Measurements from ENCODE around the gene LYSET.
"Not testable (repeated sequence)": the region's sequence is repeated elsewhere in the genome, so short reads cannot be mapped to it uniquely, and the experiment has no call there.

The LYSET gene, protein sequence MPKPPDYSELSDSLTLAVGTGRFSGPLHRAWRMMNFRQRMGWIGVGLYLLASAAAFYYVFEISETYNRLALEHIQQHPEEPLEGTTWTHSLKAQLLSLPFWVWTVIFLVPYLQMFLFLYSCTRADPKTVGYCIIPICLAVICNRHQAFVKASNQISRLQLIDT

DNA sequence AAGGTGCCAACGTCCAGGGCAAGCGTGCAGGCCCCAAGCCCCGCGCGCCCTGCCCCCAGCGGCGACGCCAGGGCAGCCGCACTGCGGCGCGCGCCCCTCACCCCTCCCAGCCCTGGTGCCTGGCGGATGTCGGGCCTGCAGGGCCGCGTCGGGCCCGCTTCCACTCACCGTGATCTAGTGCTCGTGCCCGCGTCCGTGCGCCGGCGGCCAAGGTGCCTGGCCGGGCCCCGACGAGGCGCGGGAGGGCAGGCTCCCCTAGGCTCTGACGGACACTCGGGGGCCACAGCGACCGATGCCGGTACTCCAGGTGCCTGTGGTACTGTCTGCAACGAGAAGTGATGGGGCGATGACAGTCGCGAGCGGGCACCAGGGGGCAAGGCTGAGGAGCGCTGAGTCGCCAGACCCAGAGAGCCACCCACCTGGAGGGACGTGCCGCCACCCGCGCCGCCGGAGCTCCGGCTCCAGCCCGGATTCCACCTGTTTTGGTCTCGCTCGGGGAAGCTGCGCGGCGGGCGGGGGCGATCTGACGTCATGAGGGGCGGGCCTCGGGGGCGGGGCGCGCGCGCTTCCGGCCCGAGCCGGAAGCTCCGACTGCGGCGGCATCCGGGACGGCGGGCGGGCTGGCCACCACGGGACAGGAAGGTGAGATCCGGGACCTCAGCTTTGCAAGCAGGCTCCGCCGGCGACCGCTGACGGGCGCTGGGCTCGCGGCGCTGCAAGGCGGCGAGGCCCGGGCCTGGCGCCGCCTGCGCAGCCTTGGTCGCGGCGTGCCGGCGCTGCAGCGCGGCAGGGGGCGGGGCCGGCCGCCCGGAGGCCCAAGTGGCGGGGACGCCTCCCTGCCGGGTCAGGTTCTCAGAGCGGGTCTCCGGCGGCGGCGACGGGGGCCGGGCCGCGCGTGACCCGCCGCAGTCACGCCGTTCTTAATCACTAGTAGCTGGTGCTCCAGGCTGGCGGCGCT lies at the start of gene LYSET, which contains the start of gene MOAP1:
Gene LYSET, plus strand, starts transcription at position 927 of the 958 bp plus-strand sequence. CDS start 89 bp downstream, outside the sequence.
Gene MOAP1, minus strand, starts transcription at position 507 of the 958 bp plus-strand sequence. CDS start 655 bp downstream, outside the sequence.
- no peaks in the 10 kb centered on the region for H3K9me3 ChIP-seq (ENCODE audit: low read length)
- TF ChIP-seq, protein P1, sequence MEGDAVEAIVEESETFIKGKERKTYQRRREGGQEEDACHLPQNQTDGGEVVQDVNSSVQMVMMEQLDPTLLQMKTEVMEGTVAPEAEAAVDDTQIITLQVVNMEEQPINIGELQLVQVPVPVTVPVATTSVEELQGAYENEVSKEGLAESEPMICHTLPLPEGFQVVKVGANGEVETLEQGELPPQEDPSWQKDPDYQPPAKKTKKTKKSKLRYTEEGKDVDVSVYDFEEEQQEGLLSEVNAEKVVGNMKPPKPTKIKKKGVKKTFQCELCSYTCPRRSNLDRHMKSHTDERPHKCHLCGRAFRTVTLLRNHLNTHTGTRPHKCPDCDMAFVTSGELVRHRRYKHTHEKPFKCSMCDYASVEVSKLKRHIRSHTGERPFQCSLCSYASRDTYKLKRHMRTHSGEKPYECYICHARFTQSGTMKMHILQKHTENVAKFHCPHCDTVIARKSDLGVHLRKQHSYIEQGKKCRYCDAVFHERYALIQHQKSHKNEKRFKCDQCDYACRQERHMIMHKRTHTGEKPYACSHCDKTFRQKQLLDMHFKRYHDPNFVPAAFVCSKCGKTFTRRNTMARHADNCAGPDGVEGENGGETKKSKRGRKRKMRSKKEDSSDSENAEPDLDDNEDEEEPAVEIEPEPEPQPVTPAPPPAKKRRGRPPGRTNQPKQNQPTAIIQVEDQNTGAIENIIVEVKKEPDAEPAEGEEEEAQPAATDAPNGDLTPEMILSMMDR (IDR thresholded peaks at IDR 0.05; ENCODE audit: low read length), result peak; percentile 31; the same call in 1 of the 2 replicates
- TF ChIP-seq EZH2 (IDR thresholded peaks at IDR 0.05; ENCODE audit: borderline replicate concordance, low read length), result no peak
- H3K27me3 ChIP-seq (ENCODE audit: insufficient read depth, low read length), result no peaks in the 10 kb centered on the region
- H3K9ac ChIP-seq (ENCODE audit: low read length), result peak within 1 kb of the TSS; percentile 96
- no peaks in the 10 kb centered on the region for H4K20me1 ChIP-seq (ENCODE audit: insufficient read depth, low read length)
- peak within 1 kb of the TSS; percentile 96 for H3K4me3 ChIP-seq (ENCODE audit: low read depth, low read length, poor library complexity, severe bottlenecking)
- H2AFZ ChIP-seq (ENCODE audit: low read length), result no peak within 1 kb of the TSS
- H3K36me3 ChIP-seq (ENCODE audit: insufficient read depth, low read length), result peaks cover 40% of the 10 kb centered on the region
- H3K79me2 ChIP-seq (ENCODE audit: insufficient read depth, low read length), result peaks cover 10% of the 10 kb centered on the region
- H3K27ac ChIP-seq (ENCODE audit: low read depth, low read length, poor library complexity, severe bottlenecking), result peak within 1 kb of the TSS; percentile 68
- H3K4me1 ChIP-seq (ENCODE audit: insufficient read depth, low read length, severe bottlenecking), result peaks cover 26% of the 10 kb centered on the region
- H3K4me2 ChIP-seq (ENCODE audit: low read length), result peak within 1 kb of the TSS; percentile 95
- no peaks in the 10 kb centered on the region for H3F3A ChIP-seq (ENCODE audit: insufficient read depth, low read length)
- H3K9me2 ChIP-seq (ENCODE audit: low read depth, low read length), result no peaks in the 10 kb centered on the region

DNA sequence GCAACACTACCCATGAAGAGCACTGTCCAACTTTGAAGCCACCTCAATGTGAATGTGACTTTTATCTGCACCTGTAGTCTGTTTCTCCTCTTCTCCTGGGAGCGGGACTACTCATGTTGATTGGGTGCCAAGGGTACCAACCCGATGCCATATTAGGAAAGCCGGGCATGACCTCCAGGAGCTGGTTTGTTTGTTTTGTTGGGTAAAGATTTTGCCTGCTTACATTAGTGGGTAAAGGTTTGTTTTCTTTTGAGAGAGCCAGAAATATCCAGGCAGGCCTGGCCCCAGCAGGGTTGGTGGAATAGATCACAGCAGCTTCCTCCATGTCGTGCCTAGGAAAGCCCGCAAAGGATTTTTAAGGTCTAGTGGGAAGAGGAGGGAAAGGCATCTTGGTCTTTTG lies 49.7 kb upstream of the LYSET start:
- no peaks in the 10 kb centered on the region for H3K9me3 ChIP-seq (ENCODE audit: low read length)
- H4K20me1 ChIP-seq (ENCODE audit: insufficient read depth, low read length), result no peaks in the 10 kb centered on the region
- no peaks in the 10 kb centered on the region for H3K79me2 ChIP-seq (ENCODE audit: insufficient read depth, low read length)
- no peak for TF ChIP-seq EZH2 (IDR thresholded peaks at IDR 0.05; ENCODE audit: borderline replicate concordance, low read length)
- TF ChIP-seq, protein P1 (IDR thresholded peaks at IDR 0.05; ENCODE audit: low read length), result no peak
- H3K4me3 ChIP-seq (ENCODE audit: low read depth, low read length, poor library complexity, severe bottlenecking), result no peak overlapping the region
- H3K27ac ChIP-seq (ENCODE audit: low read depth, low read length, poor library complexity, severe bottlenecking), result no peak overlapping the region
- no peaks in the 10 kb centered on the region; the same call in 1 of the 2 replicates for H3K27me3 ChIP-seq (ENCODE audit: insufficient read depth, low read length)
- no peaks in the 10 kb centered on the region for H3K4me1 ChIP-seq (ENCODE audit: insufficient read depth, low read length, severe bottlenecking)
- H3K4me2 ChIP-seq (ENCODE audit: low read length), result no peak overlapping the region
- no peaks in the 10 kb centered on the region for H3K36me3 ChIP-seq (ENCODE audit: insufficient read depth, low read length)
- no peak overlapping the region for H3K9ac ChIP-seq (ENCODE audit: low read length)
- no peaks in the 10 kb centered on the region for H3K9me2 ChIP-seq (ENCODE audit: low read depth, low read length)
- H2AFZ ChIP-seq (ENCODE audit: low read length), result no peak overlapping the region
- no peaks in the 10 kb centered on the region for H3F3A ChIP-seq (ENCODE audit: insufficient read depth, low read length)

DNA sequence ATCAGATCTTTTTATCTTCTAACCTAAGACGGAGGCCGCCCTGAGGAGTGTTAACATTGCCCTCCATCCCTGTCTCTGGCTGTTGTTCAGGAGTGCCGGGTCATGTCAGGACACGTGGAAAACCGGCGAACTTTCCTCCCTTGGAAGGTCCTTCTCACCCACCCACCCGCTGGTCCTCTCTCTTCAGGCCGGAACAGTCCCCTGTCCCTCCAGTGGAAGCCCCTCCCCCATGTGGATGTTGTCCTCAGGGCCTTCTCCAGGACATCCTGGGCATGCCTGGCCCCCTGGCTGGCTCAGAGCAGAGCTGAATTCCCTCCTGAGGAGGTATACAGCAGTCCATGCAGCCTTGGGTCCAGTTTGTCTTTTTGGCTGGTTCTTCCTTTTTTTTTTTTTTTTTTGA lies 49.1 kb upstream of the LYSET start:
- Histone ChIP-seq H3K4me3 (ENCODE audit: low read depth, low read length, poor library complexity, severe bottlenecking) (no peak overlapping the region), H3K9ac (ENCODE audit: low read length) (no peak overlapping the region), H4K20me1 (ENCODE audit: insufficient read depth, low read length) (no peaks in the 10 kb centered on the region), H3K27ac (ENCODE audit: low read depth, low read length, poor library complexity, severe bottlenecking) (no peak overlapping the region), H3K9me3 (ENCODE audit: low read length) (no peaks in the 10 kb centered on the region), H3F3A (ENCODE audit: insufficient read depth, low read length) (no peaks in the 10 kb centered on the region), H2AFZ (ENCODE audit: low read length) (no peak overlapping the region), H3K9me2 (ENCODE audit: low read depth, low read length) (no peaks in the 10 kb centered on the region), H3K4me1 (ENCODE audit: insufficient read depth, low read length, severe bottlenecking) (no peaks in the 10 kb centered on the region), H3K36me3 (ENCODE audit: insufficient read depth, low read length) (no peaks in the 10 kb centered on the region), H3K79me2 (ENCODE audit: insufficient read depth, low read length) (no peaks in the 10 kb centered on the region), H3K4me2 (ENCODE audit: low read length) (no peak overlapping the region), H3K27me3 (ENCODE audit: insufficient read depth, low read length) (no peaks in the 10 kb centered on the region; the same call in 1 of the 2 replicates)
- TF ChIP-seq, protein P1 (IDR thresholded peaks at IDR 0.05; ENCODE audit: low read length), result no peak
- no peak for TF ChIP-seq EZH2 (IDR thresholded peaks at IDR 0.05; ENCODE audit: borderline replicate concordance, low read length)

DNA sequence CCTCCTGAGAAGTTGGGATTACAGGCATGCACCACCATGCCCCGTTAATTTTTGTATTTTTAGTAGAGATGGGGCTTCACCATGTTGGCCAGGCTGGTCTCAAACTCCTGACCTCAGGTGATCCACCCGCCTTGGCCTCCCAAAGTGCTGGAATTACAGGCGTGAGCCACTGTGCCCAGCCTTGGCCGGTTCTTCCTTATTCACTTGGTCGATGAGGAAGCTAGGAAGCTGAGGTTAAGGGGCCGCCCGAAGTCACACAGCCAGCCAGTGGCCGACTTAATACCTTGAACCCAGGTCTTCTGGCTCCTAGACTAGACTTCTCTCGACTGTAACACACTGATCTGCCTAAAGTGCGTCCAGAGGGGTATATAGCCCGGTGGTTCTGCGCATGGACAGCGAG lies 48.6 kb upstream of the LYSET start:
- not testable (repeated sequence) for H3K9me3 ChIP-seq (ENCODE audit: low read length)

More for the DNA sequence above, 48.6 kb upstream of the LYSET start:
- H3K27ac ChIP-seq (ENCODE audit: low read depth, low read length, poor library complexity, severe bottlenecking); H3K9ac ChIP-seq (ENCODE audit: low read length); H3K9me2 ChIP-seq (ENCODE audit: low read depth, low read length); H3F3A ChIP-seq (ENCODE audit: insufficient read depth, low read length); H2AFZ ChIP-seq (ENCODE audit: low read length); H3K4me2 ChIP-seq (ENCODE audit: low read length); H3K4me1 ChIP-seq (ENCODE audit: insufficient read depth, low read length, severe bottlenecking); H3K27me3 ChIP-seq (ENCODE audit: insufficient read depth, low read length); H3K4me3 ChIP-seq (ENCODE audit: low read depth, low read length, poor library complexity, severe bottlenecking); H4K20me1 ChIP-seq (ENCODE audit: insufficient read depth, low read length); H3K79me2 ChIP-seq (ENCODE audit: insufficient read depth, low read length); H3K36me3 ChIP-seq (ENCODE audit: insufficient read depth, low read length): not testable (repeated sequence)
